Panc1 (cell line): Measurements from ENCODE around the gene PRDM1. TPM values are rescaled to one million over a fixed set of nuclear protein-coding genes. Genes with fewer than 3 reads are reported as not detected.

ENCODE experiments used
- ATAC-seq: fragments of 200-7000 bp; cut with Tn5 transposase; 2 replicates; pipeline ENCODE4 v1.9.1; 2020; ENCODE audit warnings: mild to moderate bottlenecking, moderate library complexity
- BruUV-seq: library from RNA; stranded (reverse); fragments of 400-500 nt; replicated peaks from 2 replicates; lab custom pipeline; 2021; lab: Mats Ljungman, UMichigan
- CTCF ChIA-PET: fragments of 300-600 bp; sonication (Branson Sonifier 250); formaldehyde crosslinking; loops from one replicate; lab custom pipeline; 2022; ENCODE audit warnings: antibody characterized with exemption; lab: Charles Lee
- POLR2A ChIA-PET: fragments of 300-600 bp; sonication (Branson Sonifier 250); formaldehyde crosslinking; loops from one replicate; lab custom pipeline; 2022; ENCODE audit warnings: antibody characterized with exemption; lab: Charles Lee
- DNase-seq: peaks from one replicate; pipeline ENCODE4 v3.0.0-alpha.2; 2010; ENCODE audit warnings: low read depth, low spot score
- H3K27ac ChIP-seq: 2 replicates; pipeline ENCODE4 v1.5.1; 2011; ENCODE audit warnings: mild to moderate bottlenecking, low read length, inconsistent platforms
- H3K27me3 ChIP-seq: fragments of 200-500 bp; sonication (Bioruptor generic); 2 replicates; pipeline ENCODE4 v1.6.0; 2014; ENCODE audit warnings: low read length, inconsistent platforms; ENCODE audit not compliant: control insufficient read depth, insufficient read depth
- H3K36me3 ChIP-seq: fragments of 200-500 bp; sonication (Bioruptor generic); 2 replicates; pipeline ENCODE4 v1.5.1; 2014; ENCODE audit warnings: inconsistent platforms, mild to moderate bottlenecking, low read length, moderate library complexity; ENCODE audit not compliant: control insufficient read depth, insufficient read depth
- H3K4me1 ChIP-seq: 2 replicates; pipeline ENCODE4 v1.5.1; 2011; ENCODE audit warnings: inconsistent platforms, mild to moderate bottlenecking, low read length, moderate library complexity; ENCODE audit not compliant: control insufficient read depth, insufficient read depth
- H3K4me3 ChIP-seq, 2 experiments: 2 replicates each; pipeline ENCODE4 v1.5.1; 2011 to 2012; ENCODE audit warnings: low read depth in 2 of 2, low read length in 2 of 2, mild to moderate bottlenecking in 2 of 2, inconsistent platforms in 1 of 2, moderate library complexity in 1 of 2
- H3K9me3 ChIP-seq: fragments of 200-500 bp; sonication (Bioruptor generic); 2 replicates; pipeline ENCODE4 v1.5.1; 2014; ENCODE audit warnings: low read depth, mild to moderate bottlenecking, inconsistent platforms, low read length, moderate library complexity; ENCODE audit not compliant: control insufficient read depth, insufficient read depth
- CTCF ChIP-seq: fragments of 450-650 bp; IDR thresholded peaks from 2 replicates; pipeline ENCODE4 v1.5.1; 2017; ENCODE audit warnings: mild to moderate bottlenecking
- POLR2AphosphoS5 ChIP-seq: IDR thresholded peaks from 2 replicates; pipeline ENCODE4 v1.6.1; 2012; ENCODE audit warnings: mild to moderate bottlenecking, low read depth, low read length, moderate library complexity
- REST ChIP-seq, 2 experiments: IDR thresholded peaks; 2 replicates each; pipeline ENCODE4 v1.6.1; 2011 to 2012; ENCODE audit warnings: low read depth in 2 of 2, control low read depth in 1 of 2, low read length in 1 of 2, mild to moderate bottlenecking in 1 of 2, moderate library complexity in 1 of 2; ENCODE audit not compliant: insufficient read depth in 1 of 2
- SIN3A ChIP-seq: IDR thresholded peaks from 2 replicates; pipeline ENCODE4 v1.6.1; 2012; ENCODE audit warnings: low read depth, mild to moderate bottlenecking, low read length, moderate library complexity, borderline replicate concordance; ENCODE audit not compliant: insufficient read depth
- TCF7L2 ChIP-seq: IDR thresholded peaks from 2 replicates; pipeline ENCODE4 v1.6.1; 2011; ENCODE audit warnings: mild to moderate bottlenecking, low read depth, low read length, inconsistent platforms
- in situ Hi-C: cut with HindIII; loops from 2 replicates; pipeline ENCODE4 v1.10.0; 2016; ENCODE audit warnings: low sequenced_read_pairs, low pct_unique_long_range_greater_than_20kb
- intact Hi-C: fragments of 100-400 bp; cut with micrococcal nuclease; formaldehyde crosslinking; loops from one replicate; pipeline ENCODE4 v1.10.0; 2022; ENCODE audit not compliant: unreplicated experiment
- total RNA-seq: library from RNA; stranded (reverse); gene quantifications from one replicate; pipeline ENCODE4 v1.2.1, GENCODE V29; 2021; ENCODE audit not compliant: unreplicated experiment

PRDM1 gene
- total RNA-seq, 1 experiment from 2014 or later: 2.6 TPM

- no peaks in the 10 kb centered on the region for H3K27me3 ChIP-seq
- intact Hi-C loops (no loop called here), in situ Hi-C loops (no loop called here)
- CTCF ChIA-PET: no interaction called here
- ATAC-seq (no peak), DNase-seq (no peak)
- POLR2A ChIA-PET: interaction anchor here (0.6 kb wide), 1 partner anchor 17 kb away, joined by 3 read pairs; no protein-coding TSS in a partner anchor
- H3K36me3 ChIP-seq: no peaks in the 10 kb centered on the region
- no peaks in the 10 kb centered on the region for H3K4me1 ChIP-seq
- no peak overlapping the region for H3K27ac ChIP-seq
- H3K4me3 ChIP-seq: no peak overlapping the region
- no peaks in the 10 kb centered on the region for H3K9me3 ChIP-seq
- TF ChIP-seq CTCF (no peak), TCF7L2 (no peak), SIN3A (no peak), REST (IDR thresholded peaks at IDR 0.05; ENCODE audit: insufficient read depth in 1 of 2, low read depth in 2 of 2, low read length in 1 of 2) (no peak), POLR2AphosphoS5 (no peak)
- no TSS peak for BruUV-seq
These were observed 46.1 kb upstream of the PRDM1 start for GRCh38 chr6:106039897-106040592.

GRCh38 chr6:106044151-106044550, 42.0 kb upstream of the PRDM1 start:
- in situ Hi-C loops: no loop called here
- H3K36me3 ChIP-seq: no peaks in the 10 kb centered on the region

More at GRCh38 chr6:106044151-106044550, 42.0 kb upstream of the PRDM1 start:
- TF ChIP-seq POLR2AphosphoS5 (no peak), TCF7L2 (no peak), REST (IDR thresholded peaks at IDR 0.05; ENCODE audit: insufficient read depth in 1 of 2, low read depth in 2 of 2, low read length in 1 of 2) (no peak), SIN3A (no peak), CTCF (no peak)
- no peak for ATAC-seq
- intact Hi-C loops: no loop called here
- no peak for DNase-seq
- Histone ChIP-seq H3K4me3 (no peak overlapping the region), H3K4me1 (no peaks in the 10 kb centered on the region), H3K9me3 (no peaks in the 10 kb centered on the region), H3K27ac (no peak overlapping the region), H3K27me3 (no peaks in the 10 kb centered on the region)
- ChIA-PET POLR2A (interaction anchor here (0.6 kb wide), 1 partner anchor 836 kb away, joined by 6 read pairs; no protein-coding TSS in a partner anchor), CTCF (no interaction called here)
- BruUV-seq: no TSS peak
